PFSK-1 (cell line): Measurements from ENCODE around the gene ERBIN.

Experiments
- POLR2AphosphoS5 ChIP-seq: IDR thresholded peaks from 2 replicates; pipeline ENCODE4 v1.6.1; 2012; ENCODE audit warnings: low read depth, mild to moderate bottlenecking, control low read depth, low read length, moderate library complexity
- REST ChIP-seq, 2 experiments: IDR thresholded peaks; 2 replicates each; pipeline versions ENCODE4 v1.6.1 to v1.8.0; 2011 to 2012; ENCODE audit warnings: low read depth in 2 of 2, low read length in 2 of 2, control low read depth in 1 of 2, inconsistent platforms in 1 of 2, mild to moderate bottlenecking in 1 of 2, moderate library complexity in 1 of 2; ENCODE audit not compliant: insufficient read depth in 1 of 2
- SIN3A ChIP-seq: IDR thresholded peaks from 2 replicates; pipeline ENCODE4 v1.6.1; 2012; ENCODE audit warnings: mild to moderate bottlenecking, low read length, moderate library complexity, borderline replicate concordance; ENCODE audit not compliant: insufficient read depth
- TAF1 ChIP-seq: IDR thresholded peaks from 2 replicates; pipeline ENCODE4 v1.6.1; 2012; ENCODE audit warnings: low read length, control low read depth, borderline replicate concordance; ENCODE audit not compliant: insufficient read depth

- TF ChIP-seq POLR2AphosphoS5: no peak
- TF ChIP-seq REST (IDR thresholded peaks at IDR 0.05; ENCODE audit: insufficient read depth in 1 of 2, low read depth in 2 of 2, low read length in 2 of 2): no peak
- TF ChIP-seq TAF1: no peak
- TF ChIP-seq SIN3A: no peak
Measured at GRCh38 chr5:65907135-65907534, 19.2 kb upstream of the ERBIN start.
